H1 (cell line): ENCODE results near the gene THAP12. TPM values are rescaled to one million over a fixed set of nuclear protein-coding genes. Genes with fewer than 3 reads are reported as not detected.

Experiments
- CTCF ChIA-PET: fragments of 300-600 bp; sonication (Branson Sonifier 250); formaldehyde crosslinking; loops from one replicate; lab custom pipeline; 2021; ENCODE audit not compliant: partially characterized antibody; lab: Charles Lee
- POLR2A ChIA-PET: fragments of 300-600 bp; sonication (Branson Sonifier 250); formaldehyde crosslinking; loops from one replicate; lab custom pipeline; 2021; ENCODE audit warnings: inconsistent platforms; ENCODE audit not compliant: partially characterized antibody; lab: Charles Lee
- DNase-seq, 2 experiments: peaks; one replicate each; pipeline versions ENCODE4 v3.0.0 to v3.0.0-alpha.2; 2010 to 2022; ENCODE audit warnings: low spot score in 2 of 2, low read depth in 1 of 2, mixed read lengths in 1 of 2
- FAIRE-seq: peaks from 2 replicates; lab custom pipeline; 2011; peaks lifted over from hg19 to GRCh38; lab: Jason Lieb, UNC
- H2AFZ ChIP-seq: 2 replicates; pipeline ENCODE4 v1.8.1; 2012; ENCODE audit warnings: low read length, inconsistent platforms
- H2AK5ac ChIP-seq: 2 replicates; pipeline ENCODE4 v1.6.1; 2013; ENCODE audit warnings: low read depth, low read length
- H2BK120ac ChIP-seq: replicated peaks from 2 replicates; pipeline ENCODE3; 2013; ENCODE audit warnings: low read depth, low read length, inconsistent platforms
- H2BK12ac ChIP-seq: 2 replicates; pipeline ENCODE4 v1.6.1; 2013; ENCODE audit warnings: low read depth, low read length
- H2BK15ac ChIP-seq: 2 replicates; pipeline ENCODE4 v1.6.1; 2013; ENCODE audit warnings: low read length
- H2BK20ac ChIP-seq: 2 replicates; pipeline ENCODE4 v1.6.1; 2013; ENCODE audit warnings: low read length
- H2BK5ac ChIP-seq: 2 replicates; pipeline ENCODE4 v1.6.1; 2013; ENCODE audit warnings: low read depth, low read length
- H3K14ac ChIP-seq: 2 replicates; pipeline ENCODE4 v1.6.1; 2013; ENCODE audit warnings: inconsistent platforms; ENCODE audit not compliant: insufficient read length
- H3K18ac ChIP-seq: 2 replicates; pipeline ENCODE4 v1.6.1; 2013; ENCODE audit warnings: low read length; ENCODE audit errors: extremely low read depth
- H3K23ac ChIP-seq: 2 replicates; pipeline ENCODE4 v1.6.1; 2013; ENCODE audit warnings: inconsistent platforms; ENCODE audit not compliant: insufficient read length
- H3K23me2 ChIP-seq: 2 replicates; pipeline ENCODE4 v1.6.1; 2013; ENCODE audit warnings: low read depth, low read length
- H3K27ac ChIP-seq: 2 replicates; pipeline ENCODE4 v1.6.1; 2011; ENCODE audit warnings: low read depth, low read length, inconsistent platforms
- H3K27me3 ChIP-seq, 4 experiments: replicated peaks in 1 of 4; 1 replicate in 1 of 4; 2 replicates in 3 of 4; pipeline versions ENCODE4 v1.6.1 to v1.8.1; 2011 to 2013; ENCODE audit warnings: low read length in 3 of 4, mild to moderate bottlenecking in 3 of 4, inconsistent platforms in 2 of 4, mixed read lengths in 2 of 4, moderate library complexity in 1 of 4; ENCODE audit not compliant: control insufficient read depth in 3 of 4, insufficient read depth in 3 of 4; ENCODE audit errors: extremely low read depth in 1 of 4
- H3K36me3 ChIP-seq, 4 experiments: 2 replicates each; pipeline versions ENCODE4 v1.6.1 to v1.8.1; 2011 to 2013; ENCODE audit warnings: mild to moderate bottlenecking in 4 of 4, low read length in 3 of 4, moderate library complexity in 2 of 4, control low read depth in 1 of 4, inconsistent platforms in 1 of 4; ENCODE audit not compliant: insufficient read depth in 4 of 4, control insufficient read depth in 2 of 4
- H3K4ac ChIP-seq: replicated peaks from 2 replicates; pipeline ENCODE3; 2013; ENCODE audit warnings: low read length, low read depth, mixed read lengths, inconsistent platforms; ENCODE audit not compliant: insufficient read length
- H3K4me1 ChIP-seq, 4 experiments: replicated peaks in 1 of 4; 1 replicate in 1 of 4; 2 replicates in 3 of 4; pipeline versions ENCODE4 v1.6.1 to v1.8.1; 2011 to 2013; ENCODE audit warnings: low read length in 3 of 4, inconsistent platforms in 2 of 4, mixed read lengths in 1 of 4; ENCODE audit not compliant: insufficient read depth in 4 of 4, control insufficient read depth in 3 of 4
- H3K4me2 ChIP-seq, 2 experiments: 2 replicates each; pipeline versions ENCODE4 v1.6.1 to v1.8.1; 2011 to 2013; ENCODE audit warnings: low read depth in 2 of 2, low read length in 2 of 2, control low read depth in 1 of 2, inconsistent platforms in 1 of 2, mild to moderate bottlenecking in 1 of 2; ENCODE audit not compliant: insufficient read depth in 1 of 2
- H3K4me3 ChIP-seq, 4 experiments: fragments of 200-600, 300-600 bp in 1 of 4; sonication (generic), shearing (Covaris generic), sonication (Bioruptor Twin) in 1 of 4; 2 replicates each; pipeline versions ENCODE4 v1.5.1 to v1.8.1; 2011 to 2016; ENCODE audit warnings: low read length in 4 of 4, low read depth in 3 of 4, control low read depth in 2 of 4, inconsistent platforms in 2 of 4, mild to moderate bottlenecking in 2 of 4, mixed read lengths in 1 of 4, moderate library complexity in 1 of 4; ENCODE audit not compliant: insufficient read depth in 2 of 4; ENCODE audit errors: extremely low read depth in 1 of 4
- H3K56ac ChIP-seq: replicated peaks from 2 replicates; pipeline ENCODE3; 2013; ENCODE audit warnings: low read depth, mild to moderate bottlenecking, mixed read lengths, low read length, inconsistent platforms; ENCODE audit not compliant: insufficient read length
- H3K79me1 ChIP-seq: 2 replicates; pipeline ENCODE4 v1.6.1; 2013; ENCODE audit warnings: low read depth, low read length, control low read depth
- H3K79me2 ChIP-seq, 2 experiments: 2 replicates each; pipeline versions ENCODE4 v1.6.1 to v1.8.1; 2012 to 2013; ENCODE audit warnings: low read length in 2 of 2, mild to moderate bottlenecking in 2 of 2, inconsistent platforms in 1 of 2; ENCODE audit not compliant: insufficient read depth in 2 of 2, control insufficient read depth in 1 of 2
- H3K9ac ChIP-seq, 4 experiments: replicated peaks in 1 of 4; 1 replicate in 1 of 4; 2 replicates in 3 of 4; pipeline versions ENCODE4 v1.6.1 to v1.8.1; 2011 to 2013; ENCODE audit warnings: low read depth in 3 of 4, low read length in 3 of 4, control low read depth in 2 of 4, mild to moderate bottlenecking in 2 of 4, moderate library complexity in 2 of 4, inconsistent platforms in 1 of 4; ENCODE audit errors: extremely low read depth in 1 of 4
- H3K9me3 ChIP-seq, 2 experiments: 2 replicates each; pipeline versions ENCODE4 v1.6.1 to v1.8.1; 2012 to 2013; ENCODE audit warnings: mild to moderate bottlenecking in 2 of 2, moderate library complexity in 2 of 2, control low read depth in 1 of 2, inconsistent platforms in 1 of 2, low read depth in 1 of 2, low read length in 1 of 2, mixed read lengths in 1 of 2; ENCODE audit not compliant: insufficient read depth in 2 of 2
- H4K20me1 ChIP-seq, 2 experiments: replicated peaks in 1 of 2; 2 replicates each; pipeline versions ENCODE3 to v1.8.1; 2011 to 2013; ENCODE audit warnings: inconsistent platforms in 2 of 2, low read length in 2 of 2, mild to moderate bottlenecking in 1 of 2; ENCODE audit not compliant: insufficient read depth in 2 of 2, control insufficient read depth in 1 of 2
- H4K5ac ChIP-seq: 2 replicates; pipeline ENCODE4 v1.6.1; 2013; ENCODE audit warnings: low read length, low read depth, mixed read lengths, inconsistent platforms; ENCODE audit not compliant: insufficient read length
- H4K8ac ChIP-seq: 2 replicates; pipeline ENCODE4 v1.8.0; 2013; ENCODE audit warnings: mild to moderate bottlenecking, moderate library complexity, low read length, inconsistent platforms; ENCODE audit not compliant: insufficient read depth; ENCODE audit errors: extremely low read depth
- H4K91ac ChIP-seq: replicated peaks from 2 replicates; pipeline ENCODE3; 2013; ENCODE audit warnings: low read length, mixed read lengths, inconsistent platforms; ENCODE audit not compliant: insufficient read length
- BACH1 ChIP-seq: IDR thresholded peaks from 2 replicates; pipeline ENCODE4 v1.6.1; 2012; ENCODE audit warnings: low read length, improper control_type of control experiment
- BRCA1 ChIP-seq: IDR thresholded peaks from 2 replicates; pipeline ENCODE4 v1.6.1; 2012; ENCODE audit warnings: low read depth, low read length, improper control_type of control experiment
- GABPA ChIP-seq: IDR thresholded peaks from 2 replicates; pipeline ENCODE4 v1.6.1; 2011; ENCODE audit warnings: mild to moderate bottlenecking, low read length, moderate library complexity, borderline replicate concordance; ENCODE audit not compliant: insufficient read depth
- KDM1A ChIP-seq: fragments of 200-600, 300-600 bp; sonication (generic); IDR thresholded peaks from 2 replicates; pipeline ENCODE4 v1.7.1; 2016; ENCODE audit warnings: mild to moderate bottlenecking, low read length, borderline replicate concordance
- POLR2AphosphoS5 ChIP-seq: IDR thresholded peaks from 2 replicates; pipeline ENCODE4 v1.6.1; 2011; ENCODE audit warnings: low read depth, low read length
- RFX5 ChIP-seq: IDR thresholded peaks from 2 replicates; pipeline ENCODE4 v1.6.1; 2011; ENCODE audit warnings: low read depth, low read length, improper control_type of control experiment, borderline replicate concordance
- SIN3A ChIP-seq, 2 experiments: IDR thresholded peaks in 1 of 2; conservative IDR thresholded peaks in 1 of 2; 2 replicates each; pipeline ENCODE4 v1.6.1; 2011 to 2012; ENCODE audit warnings: low read length in 2 of 2, improper control_type of control experiment in 1 of 2, low read depth in 1 of 2, mild to moderate bottlenecking in 1 of 2
- SP4 ChIP-seq: IDR thresholded peaks from 2 replicates; pipeline ENCODE4 v1.6.1; 2012; ENCODE audit warnings: low read length, inconsistent platforms
- ZNF274 ChIP-seq: IDR thresholded peaks from 2 replicates; pipeline ENCODE4 v1.7.0; 2012; ENCODE audit warnings: low read length, borderline replicate concordance; ENCODE audit errors: extremely low read depth
- WGBS, 2 experiments: shearing (Covaris generic) in 1 of 2; methylation state at CpG; one replicate each; pipeline versions ENCODE4 v1.1.6 to v1.1.7; 2013 to 2015; ENCODE audit warnings: low lambda C conversion rate in 2 of 2, mixed read lengths in 2 of 2, inconsistent platforms in 1 of 2, low coverage in 1 of 2, missing lambda C conversion rate in 1 of 2; ENCODE audit not compliant: insufficient replicate concordance in 2 of 2, insufficient coverage in 1 of 2, insufficient read length in 1 of 2; ENCODE audit errors: extremely low coverage in 1 of 2, missing lambda C conversion rate in 1 of 2; 5-methylcytosine and 5-hydroxymethylcytosine counted together
- polyA plus RNA-seq, 7 experiments: library from polyadenylated mRNA; depleted of rRNA in 3 of 7; stranded (reverse) in 5 of 7; unstranded in 2 of 7; fragments of >200 nt in 5 of 7; fragments of 200-250 nt in 2 of 7; gene quantifications; 1 replicate in 5 of 7; 2 replicates in 1 of 7; 4 replicates in 1 of 7; pipeline versions ENCODE4 v1.2.1 to v1.2.3, GENCODE V29; 2011 to 2013; ENCODE audit warnings: missing spikeins in 2 of 7, mixed read lengths in 2 of 7
- total RNA-seq: library from RNA; stranded (reverse); fragmentation: NEBNext Ultra II Directional; extraction: Animal tissue kit (Norgen Biotek cat#: 25700); gene quantifications from 2 replicates; pipeline ENCODE4 v1.2.1, GENCODE V29; 2021
- TF ChIP-seq, protein P1 (sequence below): IDR thresholded peaks from 2 replicates; pipeline ENCODE4 v1.6.1; 2012; ENCODE audit warnings: inconsistent platforms
- TF ChIP-seq, protein P2 (sequence below): IDR thresholded peaks from 2 replicates; pipeline ENCODE4 v1.6.1; 2011; ENCODE audit warnings: low read length, improper control_type of control experiment
- TF ChIP-seq, protein P3 (sequence below): IDR thresholded peaks from 2 replicates; pipeline ENCODE4 v1.6.1; 2012; ENCODE audit warnings: inconsistent platforms

THAP12 gene
- total and polyA plus RNA-seq, 2 of the 8 experiments (the other 6 are each of a cell fraction or from before 2014, with no cell fraction given): 12.0 to 39.9 TPM

DNA sequence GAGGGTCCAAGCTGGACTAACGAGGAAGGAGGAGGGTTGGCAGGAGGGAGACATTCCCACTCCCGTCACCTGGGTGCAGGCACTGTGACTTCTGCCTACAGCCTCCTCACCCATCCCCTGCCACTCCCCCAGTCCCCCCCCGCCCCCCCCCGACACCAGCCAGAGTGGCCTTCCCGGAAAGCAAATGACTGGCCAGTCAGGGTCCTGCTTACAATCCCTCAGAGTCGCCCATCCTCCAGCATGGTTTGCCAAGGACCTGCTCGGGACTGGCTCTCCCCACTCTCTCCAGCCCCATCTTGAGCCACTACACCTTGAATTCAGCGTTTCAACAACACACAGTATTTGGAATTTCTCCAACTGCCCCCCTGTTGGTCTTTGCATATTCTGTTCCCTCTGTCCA, 59.6 kb downstream of the THAP12 start:
- FAIRE-seq: no peak
- peaks cover 8 to 32% (median 29%) of the 10 kb centered on the region in 4 experiments for H3K27me3 ChIP-seq
- H3K36me3 ChIP-seq: no peaks in the 10 kb centered on the region
- POLR2A ChIA-PET: no interaction called here
- CTCF ChIA-PET: interaction anchor here (0.6 to 18.7 kb wide), 6 partner anchors 8 to 112 kb away, joined by 3 to 252 read pairs (median 4); partner anchors contain the start of gene WNT11
- peak overlapping the region; percentile 43 to 63 (median 50) for H3K4me3 ChIP-seq
- H3K9ac ChIP-seq: no peak overlapping the region
- H4K8ac ChIP-seq: no peak overlapping the region
- no peak for DNase-seq
- H2BK120ac ChIP-seq: no peak overlapping the region
- H3K79me2 ChIP-seq: no peaks in the 10 kb centered on the region
- H3K56ac ChIP-seq: no peak overlapping the region
- H3K9me3 ChIP-seq: no peaks in the 10 kb centered on the region
- no peak overlapping the region for H4K5ac ChIP-seq
- H3K4me2 ChIP-seq: peak overlapping the region; percentile 68 to 80
- H3K18ac ChIP-seq: no peak overlapping the region
- WGBS, 2 experiments: 32% methylated on average over 3 of the region's 8 CpGs; no CpG with 5 or more reads in 1 of the 2 experiments
- no peak overlapping the region for H2BK15ac ChIP-seq
- no peak overlapping the region for H3K14ac ChIP-seq
- H4K91ac ChIP-seq: no peak overlapping the region
- H2BK12ac ChIP-seq: no peak overlapping the region
- no peak overlapping the region for H2AFZ ChIP-seq
- TF ChIP-seq BRCA1: no peak
- TF ChIP-seq SIN3A (conservative IDR thresholded peaks at IDR 0.05 in 1 of 2, IDR thresholded peaks at IDR 0.05 in 1 of 2; ENCODE audit: low read depth in 1 of 2, low read length in 2 of 2): no peak
- TF ChIP-seq ZNF274: no peak
- TF ChIP-seq BACH1: no peak
- TF ChIP-seq SP4: no peak
- no peak for TF ChIP-seq KDM1A
- TF ChIP-seq, protein P1, sequence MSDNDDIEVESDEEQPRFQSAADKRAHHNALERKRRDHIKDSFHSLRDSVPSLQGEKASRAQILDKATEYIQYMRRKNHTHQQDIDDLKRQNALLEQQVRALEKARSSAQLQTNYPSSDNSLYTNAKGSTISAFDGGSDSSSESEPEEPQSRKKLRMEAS: no peak
- TF ChIP-seq RFX5: no peak
- TF ChIP-seq, protein P2, sequence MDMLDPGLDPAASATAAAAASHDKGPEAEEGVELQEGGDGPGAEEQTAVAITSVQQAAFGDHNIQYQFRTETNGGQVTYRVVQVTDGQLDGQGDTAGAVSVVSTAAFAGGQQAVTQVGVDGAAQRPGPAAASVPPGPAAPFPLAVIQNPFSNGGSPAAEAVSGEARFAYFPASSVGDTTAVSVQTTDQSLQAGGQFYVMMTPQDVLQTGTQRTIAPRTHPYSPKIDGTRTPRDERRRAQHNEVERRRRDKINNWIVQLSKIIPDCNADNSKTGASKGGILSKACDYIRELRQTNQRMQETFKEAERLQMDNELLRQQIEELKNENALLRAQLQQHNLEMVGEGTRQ: no peak
- TF ChIP-seq, protein P3, sequence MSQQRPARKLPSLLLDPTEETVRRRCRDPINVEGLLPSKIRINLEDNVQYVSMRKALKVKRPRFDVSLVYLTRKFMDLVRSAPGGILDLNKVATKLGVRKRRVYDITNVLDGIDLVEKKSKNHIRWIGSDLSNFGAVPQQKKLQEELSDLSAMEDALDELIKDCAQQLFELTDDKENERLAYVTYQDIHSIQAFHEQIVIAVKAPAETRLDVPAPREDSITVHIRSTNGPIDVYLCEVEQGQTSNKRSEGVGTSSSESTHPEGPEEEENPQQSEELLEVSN: no peak
- no peak for TF ChIP-seq GABPA
- TF ChIP-seq POLR2AphosphoS5: no peak
- no peak overlapping the region for H2BK5ac ChIP-seq
- peaks cover 0 to 2% of the 10 kb centered on the region in 2 experiments for H4K20me1 ChIP-seq
- H2AK5ac ChIP-seq: no peak overlapping the region
- H2BK20ac ChIP-seq: no peak overlapping the region
- H3K23me2 ChIP-seq: peaks cover 6% of the 10 kb centered on the region; the same call in 1 of the 2 replicates
- H3K4me1 ChIP-seq: peaks cover 0 to 8% (median 5%) of the 10 kb centered on the region in 4 experiments; a peak in 4 of 7 replicates
- H3K4ac ChIP-seq: no peak overlapping the region
- no peak overlapping the region for H3K27ac ChIP-seq
- H3K79me1 ChIP-seq: no peaks in the 10 kb centered on the region
- no peak overlapping the region for H3K23ac ChIP-seq
